Ishikawa (cell line): Measurements from ENCODE around the gene PFDN4.

Source experiments
- CEBPB ChIP-seq: IDR thresholded peaks from 2 replicates; pipeline ENCODE4 v1.6.1; 2012
- CREB1 ChIP-seq: IDR thresholded peaks from 2 replicates; pipeline ENCODE4 v1.6.1; 2012; ENCODE audit warnings: low read depth
- EGR1 ChIP-seq: IDR thresholded peaks from 2 replicates; pipeline ENCODE4 v1.6.1; 2012
- EP300 ChIP-seq: IDR thresholded peaks from 2 replicates; pipeline ENCODE4 v1.6.1; 2012; ENCODE audit warnings: borderline replicate concordance
- FOXM1 ChIP-seq: IDR thresholded peaks from 2 replicates; pipeline ENCODE4 v1.6.1; 2012; ENCODE audit warnings: low read depth, borderline replicate concordance
- NFIC ChIP-seq: IDR thresholded peaks from 2 replicates; pipeline ENCODE4 v1.6.1; 2012
- RAD21 ChIP-seq: IDR thresholded peaks from 2 replicates; pipeline ENCODE4 v1.6.1; 2012; ENCODE audit warnings: low read depth
- REST ChIP-seq: IDR thresholded peaks from 2 replicates; pipeline ENCODE4 v1.6.1; 2012; ENCODE audit warnings: low read depth, mild to moderate bottlenecking
- TAF1 ChIP-seq: IDR thresholded peaks from 2 replicates; pipeline ENCODE4 v1.6.1; 2012; ENCODE audit warnings: low read depth, mild to moderate bottlenecking
- TCF12 ChIP-seq: IDR thresholded peaks from 2 replicates; pipeline ENCODE4 v1.6.1; 2012; ENCODE audit warnings: low read depth
- TEAD4 ChIP-seq: IDR thresholded peaks from 2 replicates; pipeline ENCODE4 v1.6.1; 2012
- USF1 ChIP-seq: IDR thresholded peaks from 2 replicates; pipeline ENCODE4 v1.6.1; 2012
- YY1 ChIP-seq: IDR thresholded peaks from 2 replicates; pipeline ENCODE4 v1.6.1; 2012; ENCODE audit warnings: low read depth
- ZBTB7A ChIP-seq: IDR thresholded peaks from 2 replicates; pipeline ENCODE4 v1.6.1; 2012; ENCODE audit warnings: low read depth
- TF ChIP-seq, protein P1 (sequence below): IDR thresholded peaks from 2 replicates; pipeline ENCODE4 v1.6.1; 2012

Gene PFDN4

GRCh38 chr20:54197621-54198604 is 10.0 kb upstream of the PFDN4 start:
- no peak for TF ChIP-seq ZBTB7A
- peak; percentile 58 for TF ChIP-seq RAD21

- TF ChIP-seq TCF12 (no peak), REST (no peak), RAD21 (no peak), USF1 (no peak), YY1 (no peak), TAF1 (no peak), TEAD4 (no peak), EGR1 (no peak), ZBTB7A (no peak), NFIC (no peak)
These were observed 8.6 kb upstream of the PFDN4 start for GRCh38 chr20:54199283-54199682.

DNA sequence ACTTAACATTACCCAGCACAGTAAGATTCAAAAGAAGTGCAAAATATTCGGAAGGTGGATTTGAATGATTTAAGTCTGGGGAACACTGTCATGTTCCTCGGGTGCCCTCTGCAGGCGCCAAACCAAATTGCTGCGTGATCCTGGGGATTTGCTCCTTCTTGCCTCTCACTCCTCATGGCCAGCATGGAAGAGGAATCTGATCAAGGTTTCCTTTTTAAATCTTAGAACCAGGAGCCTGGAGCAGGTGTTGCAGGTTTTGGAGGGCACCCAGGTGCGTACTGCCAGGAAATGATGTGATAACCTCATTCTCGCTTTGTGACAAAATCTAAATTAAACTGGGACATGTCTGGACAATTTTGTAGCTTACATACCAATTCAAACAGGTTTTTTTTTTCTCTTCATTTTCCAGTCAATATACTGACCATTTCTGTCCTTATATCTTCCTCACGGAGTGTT is 8.1 kb upstream of the PFDN4 start:
- TF ChIP-seq TAF1 = no peak
- peak; percentile 92 for TF ChIP-seq RAD21

- TF ChIP-seq CEBPB = no peak
- no peak for TF ChIP-seq FOXM1
- TF ChIP-seq RAD21 = no peak
- TF ChIP-seq REST = no peak
- no peak for TF ChIP-seq TAF1
- no peak for TF ChIP-seq EP300
- TF ChIP-seq USF1 = no peak
- no peak for TF ChIP-seq YY1
- TF ChIP-seq CREB1 = no peak
- no peak for TF ChIP-seq ZBTB7A
- no peak for TF ChIP-seq NFIC
- TF ChIP-seq TEAD4 = no peak
These were observed 7.2 kb upstream of the PFDN4 start for GRCh38 chr20:54200487-54201267.

DNA sequence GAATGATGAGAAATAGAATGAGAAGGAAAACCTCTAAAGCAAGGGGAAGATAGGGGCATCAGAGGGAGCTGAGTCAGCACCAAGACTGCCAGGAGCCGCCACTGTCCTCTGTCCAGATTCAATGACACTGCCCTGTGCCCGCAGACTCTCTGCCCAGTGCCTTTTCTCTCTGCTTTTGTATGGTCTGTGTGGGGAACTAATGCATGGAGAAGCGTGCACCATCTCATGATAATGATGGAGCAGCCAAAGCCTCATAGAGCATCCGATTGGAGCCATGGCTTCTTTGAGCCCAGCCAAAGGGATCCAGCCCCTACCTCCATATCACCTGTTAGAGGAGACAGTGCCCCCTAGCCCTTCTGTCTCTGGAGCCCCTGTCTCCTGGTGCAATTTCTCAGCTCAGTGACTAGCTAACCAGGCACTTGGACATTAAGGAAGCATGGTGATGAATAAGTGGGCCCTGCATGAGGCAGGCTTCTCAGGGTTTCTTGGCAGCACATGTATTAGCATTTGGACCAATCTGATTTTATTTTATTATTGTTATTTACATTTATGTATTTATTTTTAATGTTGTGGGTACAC is 6.5 kb upstream of the PFDN4 start:
- TF ChIP-seq CREB1 (no peak), FOXM1 (no peak), TCF12 (no peak), TEAD4 (no peak), YY1 (no peak), EP300 (no peak), REST (no peak), CEBPB (no peak), USF1 (no peak), TAF1 (no peak), EGR1 (no peak), NFIC (no peak), RAD21 (no peak)
- TF ChIP-seq, protein P1, sequence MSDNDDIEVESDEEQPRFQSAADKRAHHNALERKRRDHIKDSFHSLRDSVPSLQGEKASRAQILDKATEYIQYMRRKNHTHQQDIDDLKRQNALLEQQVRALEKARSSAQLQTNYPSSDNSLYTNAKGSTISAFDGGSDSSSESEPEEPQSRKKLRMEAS = no peak
